ENCODE data around the gene ACTL7B. TPM values are rescaled to one million over a fixed set of nuclear protein-coding genes. Genes with fewer than 3 reads are reported as not detected.

The ACTL7B gene, protein sequence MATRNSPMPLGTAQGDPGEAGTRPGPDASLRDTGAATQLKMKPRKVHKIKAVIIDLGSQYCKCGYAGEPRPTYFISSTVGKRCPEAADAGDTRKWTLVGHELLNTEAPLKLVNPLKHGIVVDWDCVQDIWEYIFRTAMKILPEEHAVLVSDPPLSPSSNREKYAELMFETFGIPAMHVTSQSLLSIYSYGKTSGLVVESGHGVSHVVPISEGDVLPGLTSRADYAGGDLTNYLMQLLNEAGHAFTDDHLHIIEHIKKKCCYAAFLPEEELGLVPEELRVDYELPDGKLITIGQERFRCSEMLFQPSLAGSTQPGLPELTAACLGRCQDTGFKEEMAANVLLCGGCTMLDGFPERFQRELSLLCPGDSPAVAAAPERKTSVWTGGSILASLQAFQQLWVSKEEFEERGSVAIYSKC
- not detected for polyA plus RNA-seq (2013, experiment 1 of 2)
- not detected for polyA plus RNA-seq (2013, experiment 2 of 2)

DNA sequence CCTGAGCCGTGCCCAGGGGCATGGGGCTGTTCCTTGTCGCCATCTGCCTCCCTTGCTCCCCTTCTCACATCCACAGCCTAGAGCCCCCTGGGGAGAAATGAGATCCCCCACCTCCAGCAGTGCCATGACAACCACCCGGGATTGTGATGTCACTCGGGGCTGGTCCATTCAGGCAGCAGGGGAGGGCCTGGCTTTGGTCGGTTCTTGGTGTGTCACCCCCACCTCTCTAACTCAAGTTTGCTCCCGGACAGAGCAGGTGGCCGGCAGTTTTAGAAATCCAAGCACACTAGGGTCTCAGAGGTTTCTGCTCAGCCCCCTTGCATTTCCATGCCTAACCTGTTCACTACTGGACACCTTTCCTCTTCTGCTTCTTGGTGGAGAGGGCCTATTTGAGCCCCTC is at the start of gene ACTL7B:
ACTL7B (minus strand) TSS at position 99 of the 400 bp plus-strand sequence; CDS start at position 43, 56 bp downstream.
- no peaks in the 10 kb centered on the region for H3K9me3 ChIP-seq (ENCODE audit: control insufficient read depth, low read length)
- no peak within 1 kb of the TSS for H3K9ac ChIP-seq (ENCODE audit: low read length)
- no peak within 1 kb of the TSS for H2BK15ac ChIP-seq (ENCODE audit: low read depth, poor library complexity, severe bottlenecking)
- H3K23ac ChIP-seq (ENCODE audit: low read length in 2 of 2): no peak within 1 kb of the TSS
- H3K4me2 ChIP-seq (ENCODE audit: low read length, poor library complexity, severe bottlenecking): no peak within 1 kb of the TSS
- H3K36me3 ChIP-seq (ENCODE audit: control insufficient read depth in 1 of 2, insufficient read depth in 2 of 2, low read depth in 1 of 2, low read length in 2 of 2): no peaks in the 10 kb centered on the region
- no peak within 1 kb of the TSS for H2BK120ac ChIP-seq (ENCODE audit: low read depth, low read length)
- H3K14ac ChIP-seq (ENCODE audit: low read length in 2 of 2): no peak within 1 kb of the TSS
- no peaks in the 10 kb centered on the region for H3K79me1 ChIP-seq (replicated peaks; ENCODE audit: low read length, poor library complexity, severe bottlenecking)
- H2BK12ac ChIP-seq (ENCODE audit: low read length in 2 of 2): no peak within 1 kb of the TSS
- H4K91ac ChIP-seq (ENCODE audit: low read length): no peak within 1 kb of the TSS
- peaks cover 3 to 27% of the 10 kb centered on the region in 2 experiments for H3K27me3 ChIP-seq (ENCODE audit: control insufficient read depth in 1 of 2, insufficient read depth in 1 of 2, low read length in 2 of 2)
- H2AFZ ChIP-seq (ENCODE audit: low read depth, low read length): no peak within 1 kb of the TSS
- no peak within 1 kb of the TSS for H3K4ac ChIP-seq (ENCODE audit: low read depth in 1 of 2, low read length in 2 of 2)
- no peak for DNase-seq
- peaks cover 4% of the 10 kb centered on the region for H3K4me1 ChIP-seq (ENCODE audit: control insufficient read depth, insufficient read depth, low read depth, low read length)
- H3K27ac ChIP-seq (ENCODE audit: low read length, poor library complexity, severe bottlenecking): no peak within 1 kb of the TSS
- H2BK5ac ChIP-seq (ENCODE audit: low read depth, low read length, poor library complexity, severe bottlenecking): no peak within 1 kb of the TSS
- peak within 1 kb of the TSS in 1 of 2 experiments; percentile 11 for H3K4me3 ChIP-seq (ENCODE audit: insufficient read depth in 1 of 2, low read depth in 1 of 2, low read length in 2 of 2)
- H4K8ac ChIP-seq (ENCODE audit: low read length): no peak within 1 kb of the TSS
- WGBS: 87% methylated on average over 7 of the region's 7 CpGs
- H3K18ac ChIP-seq (ENCODE audit: low read depth in 1 of 2, low read length in 2 of 2): no peak within 1 kb of the TSS
- H2AK5ac ChIP-seq (ENCODE audit: low read length, severe bottlenecking): no peak within 1 kb of the TSS

DNA sequence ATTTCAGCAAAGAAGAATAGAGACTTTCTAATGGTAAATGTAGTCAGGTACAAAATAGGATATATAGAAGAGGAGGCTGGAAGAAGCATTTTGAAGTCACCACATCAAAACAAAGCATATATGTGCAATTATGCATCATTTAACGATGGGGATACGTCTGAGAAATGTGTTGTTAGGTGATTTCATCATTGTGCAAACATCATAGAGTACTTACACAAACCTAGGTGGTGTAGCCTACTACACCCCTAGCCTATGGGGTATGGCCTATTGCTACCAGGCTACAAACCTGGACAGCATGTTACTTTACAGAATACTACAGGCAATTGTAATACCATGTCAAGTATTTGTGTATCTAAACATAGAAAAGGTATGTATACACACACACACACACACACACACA is 49.7 kb upstream of the ACTL7B start:
- no peaks in the 10 kb centered on the region for H3K9me3 ChIP-seq (ENCODE audit: control insufficient read depth, low read length)
- no peak for DNase-seq
- H2BK12ac ChIP-seq (ENCODE audit: low read length in 2 of 2): no peak overlapping the region
- H3K9ac ChIP-seq (ENCODE audit: low read length): no peak overlapping the region
- H2BK120ac ChIP-seq (ENCODE audit: low read depth, low read length): no peak overlapping the region
- no peaks in the 10 kb centered on the region for H3K27me3 ChIP-seq (ENCODE audit: control insufficient read depth in 1 of 2, insufficient read depth in 1 of 2, low read length in 2 of 2)
- H2AK5ac ChIP-seq (ENCODE audit: low read length, severe bottlenecking): no peak overlapping the region
- no peak overlapping the region for H3K23ac ChIP-seq (ENCODE audit: low read length in 2 of 2)
- H3K79me1 ChIP-seq (replicated peaks; ENCODE audit: low read length, poor library complexity, severe bottlenecking): peaks cover 4% of the 10 kb centered on the region
- no peak overlapping the region for H3K14ac ChIP-seq (ENCODE audit: low read length in 2 of 2)
- H2BK15ac ChIP-seq (ENCODE audit: low read depth, poor library complexity, severe bottlenecking): no peak overlapping the region
- no peak overlapping the region for H2AFZ ChIP-seq (ENCODE audit: low read depth, low read length)
- H3K18ac ChIP-seq (ENCODE audit: low read depth in 1 of 2, low read length in 2 of 2): no peak overlapping the region
- H4K8ac ChIP-seq (ENCODE audit: low read length): no peak overlapping the region
- H3K4me3 ChIP-seq (ENCODE audit: insufficient read depth in 1 of 2, low read depth in 1 of 2, low read length in 2 of 2): no peak overlapping the region
- no peaks in the 10 kb centered on the region for H3K4me1 ChIP-seq (ENCODE audit: control insufficient read depth, insufficient read depth, low read depth, low read length)
- no peak overlapping the region for H4K91ac ChIP-seq (ENCODE audit: low read length)
- peaks cover 10 to 97% of the 10 kb centered on the region in 2 experiments for H3K36me3 ChIP-seq (ENCODE audit: control insufficient read depth in 1 of 2, insufficient read depth in 2 of 2, low read depth in 1 of 2, low read length in 2 of 2)
- no peak overlapping the region for H3K4ac ChIP-seq (ENCODE audit: low read depth in 1 of 2, low read length in 2 of 2)
- H3K27ac ChIP-seq (ENCODE audit: low read length, poor library complexity, severe bottlenecking): no peak overlapping the region
- no CpG with 5 or more reads among the region's 2 CpGs for WGBS
- H2BK5ac ChIP-seq (ENCODE audit: low read depth, low read length, poor library complexity, severe bottlenecking): no peak overlapping the region
- no peak overlapping the region for H3K4me2 ChIP-seq (ENCODE audit: low read length, poor library complexity, severe bottlenecking)

DNA sequence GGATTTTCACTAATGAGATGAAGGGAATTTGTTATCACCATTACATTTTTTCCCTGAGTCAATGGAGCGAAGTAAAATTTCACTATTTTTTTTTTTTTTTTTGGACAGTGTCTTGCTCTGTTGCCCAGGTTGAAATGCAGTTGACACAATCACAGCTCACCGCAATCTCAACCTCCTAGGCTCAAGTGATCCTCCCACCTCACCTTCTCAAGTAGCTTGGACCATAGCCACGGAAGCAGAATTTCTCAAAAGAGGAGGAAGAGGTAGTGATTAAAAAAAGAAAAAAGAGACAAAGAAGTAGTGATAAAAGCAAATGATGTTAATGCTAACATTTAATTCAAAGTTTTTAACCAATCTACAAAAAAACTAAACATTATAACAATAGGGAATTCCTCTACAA is 48.4 kb upstream of the ACTL7B start:
- Histone ChIP-seq H2BK120ac (ENCODE audit: low read depth, low read length) (no peak overlapping the region), H3K27me3 (ENCODE audit: control insufficient read depth in 1 of 2, insufficient read depth in 1 of 2, low read length in 2 of 2) (no peaks in the 10 kb centered on the region), H2AFZ (ENCODE audit: low read depth, low read length) (no peak overlapping the region), H3K27ac (ENCODE audit: low read length, poor library complexity, severe bottlenecking) (no peak overlapping the region), H2BK12ac (ENCODE audit: low read length in 2 of 2) (no peak overlapping the region), H3K79me1 (replicated peaks; ENCODE audit: low read length, poor library complexity, severe bottlenecking) (peaks cover 2% of the 10 kb centered on the region), H2BK5ac (ENCODE audit: low read depth, low read length, poor library complexity, severe bottlenecking) (no peak overlapping the region), H3K4me3 (ENCODE audit: insufficient read depth in 1 of 2, low read depth in 1 of 2, low read length in 2 of 2) (no peak overlapping the region), H3K14ac (ENCODE audit: low read length in 2 of 2) (no peak overlapping the region), H2AK5ac (ENCODE audit: low read length, severe bottlenecking) (no peak overlapping the region), H4K91ac (ENCODE audit: low read length) (no peak overlapping the region), H3K23ac (ENCODE audit: low read length in 2 of 2) (no peak overlapping the region), H3K4me2 (ENCODE audit: low read length, poor library complexity, severe bottlenecking) (no peak overlapping the region), H3K4ac (ENCODE audit: low read depth in 1 of 2, low read length in 2 of 2) (no peak overlapping the region), H3K9ac (ENCODE audit: low read length) (no peak overlapping the region), H3K4me1 (ENCODE audit: control insufficient read depth, insufficient read depth, low read depth, low read length) (no peaks in the 10 kb centered on the region), H3K36me3 (ENCODE audit: control insufficient read depth in 1 of 2, insufficient read depth in 2 of 2, low read depth in 1 of 2, low read length in 2 of 2) (peaks cover 13 to 97% of the 10 kb centered on the region in 2 experiments), H2BK15ac (ENCODE audit: low read depth, poor library complexity, severe bottlenecking) (no peak overlapping the region), H3K18ac (ENCODE audit: low read depth in 1 of 2, low read length in 2 of 2) (no peak overlapping the region), H4K8ac (ENCODE audit: low read length) (no peak overlapping the region), H3K9me3 (ENCODE audit: control insufficient read depth, low read length) (no peaks in the 10 kb centered on the region)
- no CpG with 5 or more reads among the region's 3 CpGs for WGBS
- DNase-seq: no peak

DNA sequence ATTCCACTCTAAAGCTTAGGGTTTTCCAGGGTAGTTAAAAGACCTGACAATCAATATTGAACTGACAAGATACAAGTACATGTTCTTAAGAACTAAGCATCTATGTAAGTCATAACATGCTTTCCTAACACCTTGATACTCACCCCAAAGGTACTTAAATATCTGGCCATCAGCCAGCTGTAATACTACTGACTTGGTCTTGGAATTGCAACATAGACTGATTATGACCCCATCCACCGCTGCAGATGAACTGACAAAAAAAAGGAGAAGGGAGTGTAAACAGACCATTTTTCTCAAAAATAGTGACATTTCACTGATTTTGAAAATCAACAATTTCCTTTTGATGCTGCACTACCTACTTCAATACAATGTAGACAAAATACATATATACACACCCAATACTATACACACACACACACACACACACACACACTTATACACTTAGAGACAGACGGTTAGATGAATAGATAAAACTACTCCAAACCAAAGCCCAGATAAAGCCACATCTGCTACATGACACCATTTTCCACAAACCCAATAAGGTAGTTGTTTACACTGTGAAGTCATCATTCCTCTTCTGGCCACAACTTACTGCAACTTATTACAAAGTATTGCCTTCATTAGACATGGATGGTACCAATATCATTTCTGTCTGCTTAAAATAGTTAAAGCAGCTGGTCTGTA is 47.8 kb upstream of the ACTL7B start:
- H3K9ac ChIP-seq (ENCODE audit: low read length): no peak overlapping the region
- H3K36me3 ChIP-seq (ENCODE audit: control insufficient read depth in 1 of 2, insufficient read depth in 2 of 2, low read depth in 1 of 2, low read length in 2 of 2): peaks cover 10 to 96% of the 10 kb centered on the region in 2 experiments
- peak; percentile 12 for DNase-seq
- H4K8ac ChIP-seq (ENCODE audit: low read length): no peak overlapping the region
- no peak overlapping the region for H3K4ac ChIP-seq (ENCODE audit: low read depth in 1 of 2, low read length in 2 of 2)
- H3K27ac ChIP-seq (ENCODE audit: low read length, poor library complexity, severe bottlenecking): no peak overlapping the region
- no peak overlapping the region for H2BK15ac ChIP-seq (ENCODE audit: low read depth, poor library complexity, severe bottlenecking)
- no peak overlapping the region for H2BK12ac ChIP-seq (ENCODE audit: low read length in 2 of 2)
- H3K9me3 ChIP-seq (ENCODE audit: control insufficient read depth, low read length): no peaks in the 10 kb centered on the region
- H3K18ac ChIP-seq (ENCODE audit: low read depth in 1 of 2, low read length in 2 of 2): no peak overlapping the region
- H2BK5ac ChIP-seq (ENCODE audit: low read depth, low read length, poor library complexity, severe bottlenecking): no peak overlapping the region
- H2BK120ac ChIP-seq (ENCODE audit: low read depth, low read length): no peak overlapping the region
- H3K4me2 ChIP-seq (ENCODE audit: low read length, poor library complexity, severe bottlenecking): no peak overlapping the region
- H3K14ac ChIP-seq (ENCODE audit: low read length in 2 of 2): no peak overlapping the region
- WGBS: 96% methylated on average over 2 of the region's 2 CpGs
- H3K79me1 ChIP-seq (replicated peaks; ENCODE audit: low read length, poor library complexity, severe bottlenecking): peaks cover 2% of the 10 kb centered on the region
- no peak overlapping the region for H3K23ac ChIP-seq (ENCODE audit: low read length in 2 of 2)
- no peak overlapping the region for H4K91ac ChIP-seq (ENCODE audit: low read length)
- no peak overlapping the region for H2AK5ac ChIP-seq (ENCODE audit: low read length, severe bottlenecking)
- no peaks in the 10 kb centered on the region for H3K4me1 ChIP-seq (ENCODE audit: control insufficient read depth, insufficient read depth, low read depth, low read length)
- H3K27me3 ChIP-seq (ENCODE audit: control insufficient read depth in 1 of 2, insufficient read depth in 1 of 2, low read length in 2 of 2): no peaks in the 10 kb centered on the region
- no peak overlapping the region for H2AFZ ChIP-seq (ENCODE audit: low read depth, low read length)
- no peak overlapping the region for H3K4me3 ChIP-seq (ENCODE audit: insufficient read depth in 1 of 2, low read depth in 1 of 2, low read length in 2 of 2)
